NCI-H187 treated with DMSO at 0.1 percent for 48 hours (cell line): Measurements from ENCODE around the gene CRIM1.

Experiments
- DNase-seq: peaks from one replicate; lab custom pipeline; 2025; lab: John Stamatoyannopoulos, UW

CRIM1 gene

GRCh38 chr2:36456227-36457175, 100.9 kb downstream of the CRIM1 start:
- no peak for DNase-seq

DNA sequence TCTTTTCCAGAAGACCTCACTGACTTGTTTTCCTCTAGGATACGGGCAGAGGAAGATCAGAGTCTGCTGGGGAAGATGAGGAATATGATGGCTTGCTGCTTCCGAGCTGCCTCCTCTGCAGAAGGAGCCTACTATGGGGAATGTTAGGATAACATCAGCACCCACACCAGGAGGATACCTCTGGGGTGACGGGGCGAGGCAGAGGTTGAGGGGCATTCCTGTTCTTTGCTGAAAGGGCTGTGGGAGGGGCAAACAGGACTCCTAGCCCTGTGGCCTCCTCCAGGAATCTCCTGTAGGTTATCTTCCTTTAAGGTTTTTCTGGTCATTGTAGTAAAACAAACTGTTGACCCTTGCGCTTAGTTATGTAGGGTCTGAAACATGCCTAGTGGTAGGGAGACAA, 102.5 kb downstream of the CRIM1 start:
- no peak for DNase-seq

GRCh38 chr2:36459725-36460137, 104.2 kb downstream of the CRIM1 start:
- DNase-seq, result peak; percentile 39

DNA sequence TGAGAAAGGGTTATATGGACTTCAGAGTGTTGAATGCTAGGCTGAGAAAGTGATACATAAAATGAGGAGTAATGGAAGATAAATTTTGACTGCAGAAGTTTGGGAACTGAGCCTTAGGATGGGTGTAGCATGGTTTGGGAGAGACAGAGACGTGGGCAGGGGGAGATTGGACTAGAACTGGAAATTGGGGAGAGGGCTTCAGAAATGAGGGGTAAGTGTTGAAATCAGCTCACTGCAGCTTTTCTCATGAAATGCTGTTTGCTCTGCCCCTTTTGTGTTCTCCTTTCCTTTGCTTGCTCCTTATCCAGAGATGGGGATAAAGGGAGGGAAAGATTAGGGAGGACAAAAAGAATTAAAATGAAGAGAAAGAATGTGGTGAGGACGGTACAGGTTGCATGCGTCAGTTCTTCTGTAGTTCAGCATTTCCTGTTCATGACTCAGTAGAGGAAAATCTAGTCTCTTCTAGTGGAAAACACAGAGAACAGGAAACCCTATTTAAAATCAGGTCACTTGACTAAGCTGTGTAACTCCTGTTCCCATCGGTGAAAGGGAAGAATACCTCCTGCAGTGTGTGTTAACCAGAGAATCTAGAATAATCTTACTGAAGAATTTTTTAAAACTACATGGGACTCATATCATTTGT, 105.6 kb downstream of the CRIM1 start:
- no peak for DNase-seq

DNA sequence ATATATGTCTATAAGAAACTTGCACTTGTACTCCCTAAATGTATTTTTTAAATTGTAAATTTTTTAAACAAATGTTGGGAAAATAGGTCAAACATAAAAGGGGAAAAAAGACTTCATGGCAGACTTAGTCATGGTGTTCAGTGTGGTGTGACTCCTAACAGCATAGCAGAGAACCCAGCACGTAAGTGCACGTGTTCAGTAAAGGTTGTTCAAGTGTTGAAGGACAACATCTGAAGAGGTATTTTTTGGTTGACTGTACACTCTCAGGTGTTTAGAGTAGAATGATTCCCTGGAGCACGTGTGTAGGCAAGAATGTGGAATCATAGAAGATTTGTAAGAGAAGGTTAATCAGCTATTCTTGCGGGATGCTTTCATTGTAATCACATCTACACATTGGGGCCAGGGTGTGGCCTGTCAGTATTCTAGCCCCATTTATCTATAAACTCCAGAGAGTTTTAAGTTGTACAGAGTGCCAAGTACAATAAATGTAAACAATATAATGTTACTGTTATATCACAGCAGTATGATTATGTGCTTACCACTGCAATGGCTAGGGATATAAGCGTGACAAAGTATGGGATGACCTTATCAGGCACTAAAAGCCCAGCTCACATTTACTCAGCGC, 106.8 kb downstream of the CRIM1 start:
- DNase-seq, result no peak

GRCh38 chr2:36463365-36463764, 107.8 kb downstream of the CRIM1 start:
- no peak for DNase-seq

DNA sequence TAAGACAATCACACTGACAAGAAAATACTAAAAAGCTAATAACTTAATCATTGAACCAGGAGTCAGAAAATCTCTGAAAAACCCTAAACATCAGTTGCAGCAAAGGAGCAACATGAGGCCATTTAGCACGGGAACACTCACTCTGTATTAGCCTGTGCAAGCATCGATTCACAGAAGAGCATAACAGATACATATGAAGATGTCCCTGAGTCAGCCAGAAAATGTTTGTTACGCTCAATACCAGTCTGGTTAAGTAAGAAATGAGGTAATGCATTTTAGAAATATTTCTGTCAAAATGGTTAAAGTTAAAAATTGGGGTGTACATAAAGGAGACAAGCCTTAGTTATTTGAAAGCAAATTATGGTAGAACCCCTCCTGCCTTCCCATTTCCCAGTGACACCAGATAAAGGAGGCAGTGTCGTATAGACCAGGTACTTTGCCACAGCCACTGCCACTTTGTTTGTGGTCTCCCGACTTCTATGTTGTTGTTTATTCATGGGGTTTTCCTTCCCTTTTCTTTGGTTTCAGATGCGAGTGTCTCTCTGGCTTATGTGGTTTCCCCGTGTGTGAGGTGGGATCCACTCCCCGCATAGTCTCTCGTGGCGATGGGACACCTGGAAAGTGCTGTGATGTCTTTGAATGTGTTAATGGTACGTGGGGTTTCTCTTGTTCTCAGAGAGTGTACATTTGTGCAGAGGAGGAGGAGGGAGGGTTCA, 108.6 kb downstream of the CRIM1 start:
- no peak for DNase-seq

DNA sequence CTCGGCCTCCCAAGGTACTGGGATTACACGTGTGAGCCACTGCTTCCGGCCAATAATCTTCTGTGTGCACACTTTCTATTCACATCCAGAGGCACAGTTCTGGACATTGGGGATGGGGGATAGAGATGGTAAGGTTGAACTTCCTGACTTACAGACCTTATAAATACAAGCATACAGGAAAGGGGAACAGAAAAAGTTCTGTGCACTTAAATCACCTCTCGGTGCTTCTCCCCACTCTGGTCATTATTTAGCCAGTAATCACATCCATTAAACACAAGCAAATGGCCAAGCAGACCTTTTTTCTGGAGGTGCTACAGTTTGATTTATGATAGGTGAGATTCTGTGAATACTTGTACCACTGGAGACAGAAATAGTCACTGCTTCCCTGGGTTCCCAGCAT, 110.6 kb downstream of the CRIM1 start:
- DNase-seq, result no peak

GRCh38 chr2:36468463-36469105, 113.0 kb downstream of the CRIM1 start:
- DNase-seq, result no peak

GRCh38 chr2:36469106-36469477, 113.5 kb downstream of the CRIM1 start:
- no peak for DNase-seq

GRCh38 chr2:36469710-36470109, 114.1 kb downstream of the CRIM1 start:
- DNase-seq, result no peak

DNA sequence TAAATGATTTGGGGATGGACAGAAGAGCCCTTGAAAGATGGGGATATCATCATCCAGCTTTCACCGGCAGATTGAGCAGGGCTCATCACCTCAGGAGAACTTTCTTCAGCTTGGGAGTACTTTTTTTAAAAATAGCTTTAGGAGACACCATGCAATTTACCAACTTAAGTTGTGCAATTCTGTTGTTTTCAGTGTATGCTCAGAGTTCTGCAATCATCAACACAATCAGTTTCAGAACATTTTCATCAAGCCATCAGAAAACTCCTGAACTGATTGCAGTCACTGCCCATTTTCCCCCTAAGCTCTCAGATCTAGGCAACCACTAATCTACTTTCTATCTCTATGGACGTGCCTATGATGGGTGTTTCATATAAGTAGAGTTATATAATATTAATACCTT, 117.7 kb downstream of the CRIM1 start:
- no peak for DNase-seq

- no peak for DNase-seq
Observed at GRCh38 chr2:36476411-36476810, 120.8 kb downstream of the CRIM1 start.

DNA sequence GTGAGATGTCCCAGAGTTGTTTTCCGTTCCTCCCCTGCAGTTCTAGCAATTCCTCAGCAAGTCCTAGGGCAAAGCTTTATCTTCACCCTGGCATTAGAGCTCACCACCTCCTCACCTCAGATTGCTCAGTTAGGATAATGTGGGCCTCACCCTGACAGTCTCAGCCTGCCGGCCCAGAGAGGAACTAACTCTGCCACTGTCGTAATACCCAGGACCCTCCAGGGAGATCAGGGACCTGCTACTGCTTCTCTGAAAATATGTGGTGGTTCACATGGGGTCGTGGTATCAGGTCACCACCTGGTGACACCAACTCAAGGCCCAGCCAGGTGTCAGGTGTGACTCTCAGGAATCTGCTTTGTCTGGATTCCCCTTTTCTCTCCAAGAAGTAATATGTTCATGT, 121.7 kb downstream of the CRIM1 start:
- no peak for DNase-seq

DNA sequence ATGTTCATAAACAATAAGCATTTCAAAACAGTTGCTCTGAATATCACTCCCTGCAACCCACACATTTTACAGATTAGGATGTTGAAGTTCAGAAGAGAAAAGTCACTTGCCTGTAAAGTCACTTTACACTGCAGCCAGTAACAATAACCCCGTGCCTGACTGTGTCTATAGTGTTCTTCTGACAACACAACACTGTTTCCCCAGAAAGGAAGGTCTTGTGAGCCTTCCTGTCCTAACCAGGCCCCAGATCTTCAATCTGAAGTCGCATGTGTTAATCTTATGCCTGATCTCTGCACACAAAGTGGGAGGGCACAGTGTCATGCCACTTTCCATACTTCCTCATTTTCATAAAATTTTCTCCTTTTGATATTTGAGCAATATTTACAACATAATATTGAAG, 122.2 kb downstream of the CRIM1 start:
- DNase-seq, result no peak

DNA sequence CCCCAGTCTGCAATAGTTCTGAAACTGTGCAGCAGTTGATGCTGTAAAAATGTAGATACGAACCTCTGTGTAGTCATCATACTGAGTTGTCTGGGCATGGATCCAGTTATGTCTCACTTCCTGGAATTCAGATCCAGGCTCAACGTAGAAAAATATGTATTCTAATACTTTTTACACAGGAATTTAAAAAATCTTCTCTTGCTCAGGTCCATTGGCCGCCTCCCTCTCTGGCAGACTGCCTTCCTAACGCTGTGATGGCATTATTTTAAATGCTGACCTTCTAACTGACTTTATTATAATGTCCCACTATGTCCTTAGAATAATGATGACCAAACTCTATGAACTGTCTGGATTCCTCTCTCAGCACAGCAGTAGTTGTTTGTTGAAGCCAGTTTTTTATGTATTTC, 122.8 kb downstream of the CRIM1 start:
- DNase-seq, result no peak

DNA sequence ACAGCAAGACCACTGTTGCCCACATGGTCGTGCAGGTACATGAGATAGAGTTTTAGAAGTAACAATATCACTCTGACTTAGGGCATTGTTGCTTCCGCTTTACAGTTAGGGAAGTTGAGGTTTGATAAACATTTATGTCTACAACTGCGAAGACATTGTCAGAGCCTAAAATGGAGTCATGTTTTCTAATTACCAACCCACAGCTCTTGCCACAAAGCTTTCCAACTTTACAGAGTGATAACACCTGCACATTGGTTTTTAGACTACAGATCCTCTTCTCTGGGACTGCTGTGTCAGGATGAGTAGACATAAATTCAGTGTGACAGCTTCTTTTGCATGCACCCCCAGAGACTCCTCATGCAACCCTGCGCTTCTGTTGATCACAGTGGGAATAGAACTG, 123.4 kb downstream of the CRIM1 start:
- DNase-seq, result no peak

GRCh38 chr2:36479406-36479805, 123.8 kb downstream of the CRIM1 start:
- DNase-seq, result no peak

- DNase-seq, result no peak
Observed at GRCh38 chr2:36480028-36480427, 124.5 kb downstream of the CRIM1 start.

DNA sequence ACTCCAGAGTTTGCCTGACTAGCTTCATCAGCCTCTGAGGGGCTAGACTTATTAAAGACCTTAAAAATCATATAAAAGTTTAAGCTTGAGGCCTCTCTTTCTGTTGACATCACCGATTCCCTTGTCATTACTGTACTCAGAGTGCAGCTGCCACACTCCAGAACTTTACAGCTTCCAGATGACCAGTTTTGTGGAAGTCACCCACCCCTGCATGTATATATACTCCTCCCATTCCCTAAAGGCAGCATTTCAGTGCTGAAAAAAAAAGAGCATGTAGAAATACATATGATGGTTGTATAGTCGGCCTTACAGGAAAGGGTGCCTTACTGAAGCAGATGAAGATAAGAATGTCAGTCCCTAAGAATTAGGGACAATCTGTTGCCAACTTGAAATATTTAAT, 125.1 kb downstream of the CRIM1 start:
- DNase-seq, result no peak

DNA sequence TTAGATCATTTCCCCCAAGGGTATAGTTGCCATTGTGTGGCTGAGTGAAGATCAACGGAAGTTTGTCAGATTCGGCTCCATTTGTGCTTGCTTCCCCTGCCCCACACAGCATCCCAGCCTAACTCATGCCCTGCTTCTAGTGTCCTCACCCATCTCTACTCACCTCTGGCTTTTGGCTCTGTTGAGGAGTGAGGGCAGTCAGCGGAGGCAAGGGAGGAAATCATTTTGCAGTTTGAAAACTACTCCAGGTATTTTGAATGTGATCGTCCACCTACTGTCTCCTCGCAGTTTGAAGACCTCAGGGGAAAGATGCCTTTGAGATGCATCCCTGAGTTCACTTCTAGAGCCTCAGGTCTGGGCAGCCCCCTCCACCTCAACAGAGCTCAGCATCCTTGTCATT, 126.1 kb downstream of the CRIM1 start:
- DNase-seq, result no peak
